ENCODE results near the gene CPNE1. TPM values are rescaled to one million over a fixed set of nuclear protein-coding genes. Genes with fewer than 3 reads are reported as not detected.

CPNE1 gene
- total and polyA plus RNA-seq, 2 of the 8 experiments (the other 6 are each of a cell fraction or from before 2014, with no cell fraction given) = 294 to 346 TPM

- peaks cover 0 to 19% (median 8%) of the 10 kb centered on the region in 4 experiments; a peak in 6 of 7 replicates for H3K4me1 ChIP-seq (replicated peaks in 1 of 4; ENCODE audit: control insufficient read depth in 3 of 4, insufficient read depth in 4 of 4, low read length in 3 of 4)
- POLR2A ChIA-PET (ENCODE audit: partially characterized antibody) = interaction anchor here (0.7 to 4.8 kb wide), 12 partner anchors 14 to 336 kb away, joined by 3 to 28 read pairs (median 4); partner anchors contain the start of genes CPNE1, NFS1, RBM12 and RBM39
- H3K9me3 ChIP-seq (ENCODE audit: insufficient read depth in 2 of 2, low read depth in 1 of 2, low read length in 1 of 2) = no peaks in the 10 kb centered on the region
- DNase-seq (ENCODE audit: low read depth in 1 of 2, low spot score in 2 of 2) (peak in 1 of 2 experiments; percentile 73), FAIRE-seq (no peak)
- peak overlapping the region; percentile 3 to 63 (median 55); a peak in 5 of 8 replicates for H3K4me3 ChIP-seq (ENCODE audit: extremely low read depth in 1 of 4, insufficient read depth in 2 of 4, low read depth in 3 of 4, low read length in 4 of 4)
- no peak overlapping the region; the same call in 1 of the 2 replicates for H3K18ac ChIP-seq (ENCODE audit: extremely low read depth, low read length)
- no peak overlapping the region for H2BK15ac ChIP-seq (ENCODE audit: low read length)
- H4K8ac ChIP-seq (ENCODE audit: extremely low read depth, insufficient read depth, low read length) = no peak overlapping the region
- H2BK20ac ChIP-seq (ENCODE audit: low read length) = no peak overlapping the region
- no peaks in the 10 kb centered on the region for H3K79me1 ChIP-seq (ENCODE audit: low read depth, low read length)
- 24% methylated on average over 19 of the region's 22 CpGs; no CpG with 5 or more reads in 1 of the 2 experiments for WGBS, 2 experiments (ENCODE audit: extremely low coverage in 1 of 2, insufficient coverage in 1 of 2, insufficient read length in 1 of 2, insufficient replicate concordance in 2 of 2, low coverage in 1 of 2, low lambda C conversion rate in 2 of 2, missing lambda C conversion rate in 1 of 2)
- H2BK5ac ChIP-seq (ENCODE audit: low read depth, low read length) = no peak overlapping the region
- no peak overlapping the region for H3K14ac ChIP-seq (ENCODE audit: insufficient read length)
- no peak overlapping the region for H3K27ac ChIP-seq (ENCODE audit: low read depth, low read length)
- no peaks in the 10 kb centered on the region for H3K36me3 ChIP-seq (ENCODE audit: control insufficient read depth in 2 of 4, insufficient read depth in 4 of 4, low read length in 3 of 4)
- H3K9ac ChIP-seq (replicated peaks in 1 of 4; ENCODE audit: extremely low read depth in 1 of 4, low read depth in 3 of 4, low read length in 3 of 4) = no peak overlapping the region
- H4K91ac ChIP-seq (replicated peaks; ENCODE audit: insufficient read length, low read length) = no peak overlapping the region
- no peak overlapping the region for H2BK12ac ChIP-seq (ENCODE audit: low read depth, low read length)
- peaks cover 0 to 12% (median 7%) of the 10 kb centered on the region in 4 experiments; a peak in 4 of 7 replicates for H3K27me3 ChIP-seq (replicated peaks in 1 of 4; ENCODE audit: control insufficient read depth in 3 of 4, extremely low read depth in 1 of 4, insufficient read depth in 3 of 4, low read length in 3 of 4)
- no peak overlapping the region for H3K4ac ChIP-seq (replicated peaks; ENCODE audit: insufficient read length, low read depth, low read length)
- no peak overlapping the region for H3K23ac ChIP-seq (ENCODE audit: insufficient read length)
- no peak overlapping the region for H2BK120ac ChIP-seq (replicated peaks; ENCODE audit: low read depth, low read length)
- no peaks in the 10 kb centered on the region for H4K20me1 ChIP-seq (replicated peaks in 1 of 2; ENCODE audit: control insufficient read depth in 1 of 2, insufficient read depth in 2 of 2, low read length in 2 of 2)
- H3K56ac ChIP-seq (replicated peaks; ENCODE audit: insufficient read length, low read depth, low read length) = no peak overlapping the region
- peak overlapping the region; percentile 78 to 96 for H3K4me2 ChIP-seq (ENCODE audit: insufficient read depth in 1 of 2, low read depth in 2 of 2, low read length in 2 of 2)
- no peaks in the 10 kb centered on the region for H3K79me2 ChIP-seq (ENCODE audit: control insufficient read depth in 1 of 2, insufficient read depth in 2 of 2, low read length in 2 of 2)
- no peak overlapping the region for H2AFZ ChIP-seq (ENCODE audit: low read length)
- CTCF ChIA-PET (ENCODE audit: partially characterized antibody) = interaction anchor here (0.5 to 10.1 kb wide), 17 partner anchors 14 to 574 kb away, joined by 3 to 121 read pairs (median 4); partner anchors contain the start of genes CPNE1, RBM12, RBM39 and SCAND1
- no peak overlapping the region for H2AK5ac ChIP-seq (ENCODE audit: low read depth, low read length)
- peaks cover 12% of the 10 kb centered on the region; the same call in 1 of the 2 replicates for H3K23me2 ChIP-seq (ENCODE audit: low read depth, low read length)
- H4K5ac ChIP-seq (ENCODE audit: insufficient read length, low read depth, low read length) = no peak overlapping the region
- TF ChIP-seq CTCF (IDR thresholded peaks at IDR 0.05; ENCODE audit: control extremely low read depth in 1 of 3, insufficient read depth in 1 of 3, low read depth in 1 of 3, low read length in 3 of 3) (peak; percentile 40 to 65 (median 64)), EZH2 (IDR thresholded peaks at IDR 0.05; ENCODE audit: low read depth, low read length, severe bottlenecking) (peak; percentile 9), SIN3A (conservative IDR thresholded peaks at IDR 0.05 in 1 of 2, IDR thresholded peaks at IDR 0.05 in 1 of 2; ENCODE audit: low read depth in 1 of 2, low read length in 2 of 2) (0 out of 4 replicates have a peak, but pooled peaks of 1 of the 2 experiments have one; percentile 14)
- TF ChIP-seq, protein P1, sequence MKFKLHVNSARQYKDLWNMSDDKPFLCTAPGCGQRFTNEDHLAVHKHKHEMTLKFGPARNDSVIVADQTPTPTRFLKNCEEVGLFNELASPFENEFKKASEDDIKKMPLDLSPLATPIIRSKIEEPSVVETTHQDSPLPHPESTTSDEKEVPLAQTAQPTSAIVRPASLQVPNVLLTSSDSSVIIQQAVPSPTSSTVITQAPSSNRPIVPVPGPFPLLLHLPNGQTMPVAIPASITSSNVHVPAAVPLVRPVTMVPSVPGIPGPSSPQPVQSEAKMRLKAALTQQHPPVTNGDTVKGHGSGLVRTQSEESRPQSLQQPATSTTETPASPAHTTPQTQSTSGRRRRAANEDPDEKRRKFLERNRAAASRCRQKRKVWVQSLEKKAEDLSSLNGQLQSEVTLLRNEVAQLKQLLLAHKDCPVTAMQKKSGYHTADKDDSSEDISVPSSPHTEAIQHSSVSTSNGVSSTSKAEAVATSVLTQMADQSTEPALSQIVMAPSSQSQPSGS (IDR thresholded peaks at IDR 0.05; ENCODE audit: low read length) = no peak
- TF ChIP-seq, protein P2, sequence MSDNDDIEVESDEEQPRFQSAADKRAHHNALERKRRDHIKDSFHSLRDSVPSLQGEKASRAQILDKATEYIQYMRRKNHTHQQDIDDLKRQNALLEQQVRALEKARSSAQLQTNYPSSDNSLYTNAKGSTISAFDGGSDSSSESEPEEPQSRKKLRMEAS (IDR thresholded peaks at IDR 0.05) = 0 out of 2 replicates have a peak, but pooled peaks have one; percentile 13
These were observed 47.1 kb downstream of the CPNE1 start for GRCh38 chr20:35617397-35618262.
